HepG2 (cell line): Measurements from ENCODE around the gene HS6ST1. TPM values are rescaled to one million over a fixed set of nuclear protein-coding genes. Genes with fewer than 3 reads are reported as not detected.
A peak's percentile ranks its signal among the peaks of the same experiment; 100 is the strongest.

ENCODE experiments used
- ATAC-seq: fragments of 200-7000 bp; cut with Tn5 transposase; 3 replicates; pipeline ENCODE4 v1.9.1; 2020; ENCODE audit warnings: mild to moderate bottlenecking, moderate library complexity
- BruUV-seq: library from RNA; stranded (reverse); fragments of 400-500 nt; replicated peaks from 2 replicates; lab custom pipeline; 2021; lab: Mats Ljungman, UMichigan
- CTCF ChIA-PET: fragments of 300-600 bp; formaldehyde crosslinking; extraction: SDS; loops from one replicate; lab custom pipeline; 2021; ENCODE audit warnings: low total read pairs, inconsistent platforms, low intra/inter-chr PET ratio; lab: Yijun Ruan, JAX
- POLR2A ChIA-PET: fragments of 350-600 bp; sonication (Branson Sonifier 250); formaldehyde crosslinking; loops from one replicate; lab custom pipeline; 2020; ENCODE audit warnings: antibody characterized with exemption, inconsistent platforms; lab: Yijun Ruan, JAX
- DNase-seq: peaks from one replicate; pipeline ENCODE4 v3.0.0-alpha.2; 2015; ENCODE audit warnings: low spot score
- FAIRE-seq: peaks from 3 replicates; lab custom pipeline; 2011; peaks lifted over from hg19 to GRCh38; lab: Jason Lieb, UNC
- H2AFZ ChIP-seq: one replicate; pipeline ENCODE4 v1.6.1; 2011; ENCODE audit warnings: low read length, inconsistent platforms
- H3K27ac ChIP-seq: fragments of 300-600 bp; 3 replicates; pipeline ENCODE4 v1.8.0; 2011; ENCODE audit warnings: mixed run types, mild to moderate bottlenecking, mixed read lengths, low read length, inconsistent platforms; ENCODE audit not compliant: insufficient read depth; ENCODE audit errors: extremely low read length
- H3K27me3 ChIP-seq, 2 experiments: fragments of 200-600 bp in 1 of 2; 2 replicates in 1 of 2; 3 replicates in 1 of 2; pipeline versions ENCODE4 v1.6.0 to v1.8.0; 2011; ENCODE audit warnings: low read length in 2 of 2, mild to moderate bottlenecking in 2 of 2, moderate library complexity in 2 of 2, inconsistent platforms in 1 of 2; ENCODE audit not compliant: insufficient read depth in 2 of 2, control insufficient read depth in 1 of 2
- H3K36me3 ChIP-seq, 2 experiments: fragments of 200-600 bp in 1 of 2; replicated peaks in 1 of 2; 2 replicates in 1 of 2; 3 replicates in 1 of 2; pipeline versions ENCODE4 v1.5.1 to v1.8.0; 2011; ENCODE audit warnings: low read length in 2 of 2, inconsistent platforms in 1 of 2; ENCODE audit not compliant: insufficient read depth in 2 of 2, control insufficient read depth in 1 of 2
- H3K4me1 ChIP-seq: 2 replicates; pipeline ENCODE4 v1.5.1; 2012; ENCODE audit warnings: low read length, inconsistent platforms; ENCODE audit not compliant: insufficient read depth
- H3K4me2 ChIP-seq: 2 replicates; pipeline ENCODE4 v1.6.0; 2011; ENCODE audit warnings: low read depth, low read length, inconsistent platforms
- H3K4me3 ChIP-seq, 3 experiments: fragments of 200-600 bp in 1 of 3; sonication (generic), shearing (Covaris generic) in 1 of 3; replicated peaks in 1 of 3; 2 replicates each; pipeline ENCODE4 v1.5.1; 2011 to 2016; ENCODE audit warnings: low read length in 3 of 3, inconsistent platforms in 2 of 3, low read depth in 2 of 3, mild to moderate bottlenecking in 2 of 3, control low read depth in 1 of 3, mixed read lengths in 1 of 3; ENCODE audit not compliant: insufficient read depth in 1 of 3
- H3K79me2 ChIP-seq: one replicate; pipeline ENCODE4 v1.6.1; 2011; ENCODE audit warnings: low read length, inconsistent platforms; ENCODE audit not compliant: insufficient read depth
- H3K9ac ChIP-seq: 2 replicates; pipeline ENCODE4 v1.6.0; 2011; ENCODE audit warnings: mild to moderate bottlenecking, low read depth, low read length, inconsistent platforms; ENCODE audit not compliant: insufficient read depth
- H3K9me3 ChIP-seq: 2 replicates; pipeline ENCODE4 v1.5.1; 2012; ENCODE audit warnings: mild to moderate bottlenecking, low read length
- H4K20me1 ChIP-seq: 2 replicates; pipeline ENCODE4 v1.6.0; 2011; ENCODE audit warnings: inconsistent platforms, mild to moderate bottlenecking, low read length, moderate library complexity; ENCODE audit not compliant: insufficient read depth
- CBX2 ChIP-seq, 2 experiments: fragments of 200-600 bp in 1 of 2; sonication (generic); formaldehyde crosslinking in 1 of 2; IDR thresholded peaks; 2 replicates each; pipeline versions ENCODE4 v1.7.0 to v1.8.1; 2018 to 2022; ENCODE audit warnings: low read depth in 2 of 2, low read length in 1 of 2, mild to moderate bottlenecking in 1 of 2, missing genetic modification reagents in 1 of 2
- DMAP1 ChIP-seq: IDR thresholded peaks from 2 replicates; pipeline ENCODE4 v1.6.1; 2016
- ETV5 ChIP-seq: IDR thresholded peaks from 2 replicates; pipeline ENCODE4 v1.6.1; 2018; ENCODE audit warnings: missing biosample characterization, missing genetic modification reagents, inconsistent platforms, borderline replicate concordance
- HINFP ChIP-seq: sonication (generic); formaldehyde crosslinking; IDR thresholded peaks from 2 replicates; pipeline ENCODE4 v1.4.0; 2020; ENCODE audit warnings: low read depth, mild to moderate bottlenecking, missing genetic modification reagents
- IKZF1 ChIP-seq: fragments of 450-650 bp; IDR thresholded peaks from 2 replicates; pipeline ENCODE4 v1.7.1; 2016
- MZF1 ChIP-seq: sonication (generic); formaldehyde crosslinking; IDR thresholded peaks from 2 replicates; pipeline ENCODE4 v1.8.1; 2023; ENCODE audit warnings: mild to moderate bottlenecking, missing genetic modification reagents, borderline replicate concordance
- TEAD2 ChIP-seq: sonication (generic); formaldehyde crosslinking; IDR thresholded peaks from 2 replicates; pipeline ENCODE4 v1.9.0; 2021; ENCODE audit warnings: missing genetic modification reagents
- ZNF33B ChIP-seq: sonication (generic); formaldehyde crosslinking; IDR thresholded peaks from 2 replicates; pipeline ENCODE4 v1.5.1; 2020; ENCODE audit warnings: mild to moderate bottlenecking, missing genetic modification reagents
- ZNF432 ChIP-seq: sonication (generic); formaldehyde crosslinking; IDR thresholded peaks from 2 replicates; pipeline ENCODE4 v1.5.0; 2020; ENCODE audit warnings: missing genetic modification reagents, mild to moderate bottlenecking, borderline replicate concordance
- ZNF549 ChIP-seq: sonication (generic); formaldehyde crosslinking; IDR thresholded peaks from 2 replicates; pipeline ENCODE4 v1.5.0; 2020; ENCODE audit warnings: missing genetic modification reagents
- ZNF772 ChIP-seq: sonication (generic); formaldehyde crosslinking; IDR thresholded peaks from 2 replicates; pipeline ENCODE4 v1.5.0; 2020; ENCODE audit warnings: mild to moderate bottlenecking, missing genetic modification reagents
- WGBS: methylation state at CpG from one replicate; pipeline ENCODE4 v1.1.6; 2017; ENCODE audit warnings: low lambda C conversion rate; 5-methylcytosine and 5-hydroxymethylcytosine counted together
- in situ Hi-C: cut with HindIII; loops from 2 replicates; pipeline ENCODE4 v1.10.0; 2017; ENCODE audit warnings: low pct_unique_long_range_greater_than_20kb; ENCODE audit not compliant: extremely low pct_ligation_motif_present
- intact Hi-C: fragments of 100-400 bp; cut with micrococcal nuclease; formaldehyde crosslinking; loops from one replicate; pipeline ENCODE4 v1.10.0; 2022; ENCODE audit not compliant: unreplicated experiment
- polyA plus RNA-seq, 8 experiments: library from polyadenylated mRNA; depleted of rRNA in 3 of 8; stranded (reverse) in 7 of 8; unstranded in 1 of 8; fragments of >200 nt; fragmentation: Illumina TruSeq in 4 of 8; extraction: Trizol in 4 of 8; gene quantifications; 2 replicates each; pipeline versions ENCODE4 v1.2.1 to v1.2.3, GENCODE V29; 2011 to 2016; ENCODE audit warnings: low read depth in 4 of 8, missing spikeins in 1 of 8, mixed read lengths in 1 of 8; ENCODE audit not compliant: insufficient read depth in 1 of 8
- total RNA-seq, 5 experiments: library from RNA; depleted of rRNA; stranded (reverse); fragments of >200 nt; fragmentation: Illumina TruSeq; extraction: Trizol; gene quantifications; 2 replicates each; pipeline ENCODE4 v1.2.3, GENCODE V29; 2016; ENCODE audit warnings: low read depth in 1 of 5
- TF ChIP-seq, protein P1 (sequence below): sonication (generic); formaldehyde crosslinking; IDR thresholded peaks from 2 replicates; pipeline ENCODE4 v1.8.1; 2022; ENCODE audit warnings: mild to moderate bottlenecking, missing genetic modification reagents
- TF ChIP-seq, protein P2 (sequence below): sonication (generic); formaldehyde crosslinking; IDR thresholded peaks from 2 replicates; pipeline ENCODE4 v1.4.0; 2020; ENCODE audit warnings: missing genetic modification reagents, borderline replicate concordance
- TF ChIP-seq, protein P3 (sequence below): sonication (generic); formaldehyde crosslinking; IDR thresholded peaks from 2 replicates; pipeline ENCODE4 v1.8.0; 2022; ENCODE audit warnings: missing genetic modification reagents, mild to moderate bottlenecking, moderate library complexity, borderline replicate concordance

The HS6ST1 gene
- total and polyA plus RNA-seq, 2 of the 13 experiments (the other 11 are each of a cell fraction or from before 2014, with no cell fraction given), result 34.5 to 84.6 TPM

DNA sequence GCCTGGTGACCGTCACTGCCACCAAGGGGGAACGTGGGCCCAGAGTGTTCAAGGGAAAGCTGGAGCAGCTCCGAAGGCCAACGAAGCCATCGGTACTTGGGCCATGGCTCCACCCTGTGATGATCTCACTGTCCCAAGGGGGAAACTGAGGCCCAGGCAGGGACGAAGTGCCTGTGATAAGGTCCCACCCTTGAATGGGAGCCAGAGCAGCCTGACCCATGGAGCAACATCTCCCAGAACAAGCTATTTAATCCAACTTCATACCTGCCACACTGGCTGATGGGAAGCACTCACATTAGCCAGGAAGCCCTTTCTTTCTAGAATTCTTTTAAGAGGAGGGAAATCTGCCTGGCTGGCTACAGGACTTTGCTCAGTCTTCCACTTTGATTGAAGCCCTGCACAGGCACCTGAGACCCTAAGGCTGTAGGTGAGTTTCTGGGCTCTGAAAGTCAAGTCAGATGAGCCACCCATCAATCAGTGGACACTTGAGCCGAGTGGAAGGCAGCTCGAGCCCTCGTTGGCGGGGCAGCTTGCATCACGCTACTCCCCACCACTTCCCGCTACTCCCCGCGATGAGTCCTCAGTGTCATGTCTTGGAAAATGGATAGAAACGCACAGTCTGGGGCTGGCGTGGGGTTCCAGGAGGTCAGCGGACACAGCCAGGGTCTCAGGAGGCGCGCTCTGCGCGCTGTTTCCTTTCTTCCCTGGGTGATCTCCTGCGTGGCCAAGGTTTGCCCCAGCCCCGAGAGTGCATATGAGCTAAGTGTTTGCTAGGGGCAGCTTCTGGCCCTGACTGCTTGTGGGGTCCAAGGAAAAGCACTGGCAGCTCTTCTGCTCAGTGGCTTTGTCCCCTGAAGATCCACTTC, 2.5 kb upstream of the HS6ST1 start:
- no TSS peak for BruUV-seq
- peak overlapping the region; percentile 8 to 84 (median 43); a peak in 5 of 6 replicates for H3K4me3 ChIP-seq
- no peaks in the 10 kb centered on the region; a peak in 1 of 5 replicates for H3K27me3 ChIP-seq
- DNase-seq (no peak), ATAC-seq (peak; percentile 3), FAIRE-seq (no peak)
- H4K20me1 ChIP-seq, result peaks cover 17% of the 10 kb centered on the region
- H3K27ac ChIP-seq, result no peak overlapping the region
- peak overlapping the region; percentile 93 for H2AFZ ChIP-seq
- 0 out of 2 replicates have a peak overlapping the region, but pooled peaks have one; percentile 81 for H3K9ac ChIP-seq
- no peaks in the 10 kb centered on the region for H3K9me3 ChIP-seq
- peaks cover 17% of the 10 kb centered on the region for H3K79me2 ChIP-seq
- H3K36me3 ChIP-seq, result peaks cover 0 to 5% of the 10 kb centered on the region in 2 experiments; a peak in 3 of 5 replicates
- H3K4me1 ChIP-seq, result peaks cover 70% of the 10 kb centered on the region
- ChIA-PET CTCF (interaction anchor here (0.6 to 1.3 kb wide), 2 partner anchors 12 to 67 kb away, joined by 3 to 4 read pairs; no protein-coding TSS in a partner anchor), POLR2A (interaction anchor here (0.6 to 1.5 kb wide), 4 partner anchors 11 to 142 kb away, joined by 3 to 12 read pairs (median 4); no protein-coding TSS in a partner anchor)
- H3K4me2 ChIP-seq, result peak overlapping the region; percentile 89
- 75% methylated on average over 23 of the region's 23 CpGs for WGBS
- intact Hi-C loops, result loop anchor here (2.0 to 5.0 kb wide), 4 partner anchors 14 to 436 kb away; no protein-coding TSS in a partner anchor
- in situ Hi-C loops, result no loop called here
- TF ChIP-seq ZNF772 (CRISPR knock-in tag) (0 out of 2 replicates have a peak, but pooled peaks have one; percentile 39), ZNF549 (CRISPR knock-in tag) (no peak), IKZF1 (no peak), TEAD2 (CRISPR knock-in tag) (no peak), HINFP (CRISPR knock-in tag) (no peak), ETV5 (CRISPR knock-in tag) (no peak), ZNF33B (CRISPR knock-in tag) (no peak), DMAP1 (CRISPR knock-in tag) (no peak), ZNF432 (CRISPR knock-in tag) (no peak), CBX2 (IDR thresholded peaks at IDR 0.05; ENCODE audit: low read depth, low read length) (no peak), CBX2 (CRISPR knock-in tag; IDR thresholded peaks at IDR 0.05; ENCODE audit: low read depth) (no peak), MZF1 (CRISPR knock-in tag) (no peak)
- TF ChIP-seq, protein P1, sequence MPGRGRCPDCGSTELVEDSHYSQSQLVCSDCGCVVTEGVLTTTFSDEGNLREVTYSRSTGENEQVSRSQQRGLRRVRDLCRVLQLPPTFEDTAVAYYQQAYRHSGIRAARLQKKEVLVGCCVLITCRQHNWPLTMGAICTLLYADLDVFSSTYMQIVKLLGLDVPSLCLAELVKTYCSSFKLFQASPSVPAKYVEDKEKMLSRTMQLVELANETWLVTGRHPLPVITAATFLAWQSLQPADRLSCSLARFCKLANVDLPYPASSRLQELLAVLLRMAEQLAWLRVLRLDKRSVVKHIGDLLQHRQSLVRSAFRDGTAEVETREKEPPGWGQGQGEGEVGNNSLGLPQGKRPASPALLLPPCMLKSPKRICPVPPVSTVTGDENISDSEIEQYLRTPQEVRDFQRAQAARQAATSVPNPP (CRISPR knock-in tag), result 0 out of 2 replicates have a peak, but pooled peaks have one; percentile 19
- TF ChIP-seq, protein P2, sequence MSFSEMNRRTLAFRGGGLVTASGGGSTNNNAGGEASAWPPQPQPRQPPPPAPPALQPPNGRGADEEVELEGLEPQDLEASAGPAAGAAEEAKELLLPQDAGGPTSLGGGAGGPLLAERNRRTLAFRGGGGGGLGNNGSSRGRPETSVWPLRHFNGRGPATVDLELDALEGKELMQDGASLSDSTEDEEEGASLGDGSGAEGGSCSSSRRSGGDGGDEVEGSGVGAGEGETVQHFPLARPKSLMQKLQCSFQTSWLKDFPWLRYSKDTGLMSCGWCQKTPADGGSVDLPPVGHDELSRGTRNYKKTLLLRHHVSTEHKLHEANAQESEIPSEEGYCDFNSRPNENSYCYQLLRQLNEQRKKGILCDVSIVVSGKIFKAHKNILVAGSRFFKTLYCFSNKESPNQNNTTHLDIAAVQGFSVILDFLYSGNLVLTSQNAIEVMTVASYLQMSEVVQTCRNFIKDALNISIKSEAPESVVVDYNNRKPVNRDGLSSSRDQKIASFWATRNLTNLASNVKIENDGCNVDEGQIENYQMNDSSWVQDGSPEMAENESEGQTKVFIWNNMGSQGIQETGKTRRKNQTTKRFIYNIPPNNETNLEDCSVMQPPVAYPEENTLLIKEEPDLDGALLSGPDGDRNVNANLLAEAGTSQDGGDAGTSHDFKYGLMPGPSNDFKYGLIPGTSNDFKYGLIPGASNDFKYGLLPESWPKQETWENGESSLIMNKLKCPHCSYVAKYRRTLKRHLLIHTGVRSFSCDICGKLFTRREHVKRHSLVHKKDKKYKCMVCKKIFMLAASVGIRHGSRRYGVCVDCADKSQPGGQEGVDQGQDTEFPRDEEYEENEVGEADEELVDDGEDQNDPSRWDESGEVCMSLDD (CRISPR knock-in tag), result no peak
- TF ChIP-seq, protein P3, sequence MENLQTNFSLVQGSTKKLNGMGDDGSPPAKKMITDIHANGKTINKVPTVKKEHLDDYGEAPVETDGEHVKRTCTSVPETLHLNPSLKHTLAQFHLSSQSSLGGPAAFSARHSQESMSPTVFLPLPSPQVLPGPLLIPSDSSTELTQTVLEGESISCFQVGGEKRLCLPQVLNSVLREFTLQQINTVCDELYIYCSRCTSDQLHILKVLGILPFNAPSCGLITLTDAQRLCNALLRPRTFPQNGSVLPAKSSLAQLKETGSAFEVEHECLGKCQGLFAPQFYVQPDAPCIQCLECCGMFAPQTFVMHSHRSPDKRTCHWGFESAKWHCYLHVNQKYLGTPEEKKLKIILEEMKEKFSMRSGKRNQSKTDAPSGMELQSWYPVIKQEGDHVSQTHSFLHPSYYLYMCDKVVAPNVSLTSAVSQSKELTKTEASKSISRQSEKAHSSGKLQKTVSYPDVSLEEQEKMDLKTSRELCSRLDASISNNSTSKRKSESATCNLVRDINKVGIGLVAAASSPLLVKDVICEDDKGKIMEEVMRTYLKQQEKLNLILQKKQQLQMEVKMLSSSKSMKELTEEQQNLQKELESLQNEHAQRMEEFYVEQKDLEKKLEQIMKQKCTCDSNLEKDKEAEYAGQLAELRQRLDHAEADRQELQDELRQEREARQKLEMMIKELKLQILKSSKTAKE (CRISPR knock-in tag), result no peak
